Glomerular endothelial cell (primary cell): Measurements from ENCODE around the gene NEK8. TPM values are rescaled to one million over a fixed set of nuclear protein-coding genes. Genes with fewer than 3 reads are reported as not detected.

Experiments used
- DNase-seq: peaks from one replicate; pipeline ENCODE4 v3.0.0-alpha.2; 2011; ENCODE audit warnings: low read depth, low spot score; ENCODE audit errors: extremely low read depth
- total RNA-seq: library from RNA; depleted of rRNA; stranded (reverse); fragments of >200 nt; gene quantifications from 2 replicates; pipeline ENCODE4 v1.2.3, GENCODE V29; 2015

NEK8 gene
- total RNA-seq: 2.8 and 5.4 TPM in 2 replicates

DNA sequence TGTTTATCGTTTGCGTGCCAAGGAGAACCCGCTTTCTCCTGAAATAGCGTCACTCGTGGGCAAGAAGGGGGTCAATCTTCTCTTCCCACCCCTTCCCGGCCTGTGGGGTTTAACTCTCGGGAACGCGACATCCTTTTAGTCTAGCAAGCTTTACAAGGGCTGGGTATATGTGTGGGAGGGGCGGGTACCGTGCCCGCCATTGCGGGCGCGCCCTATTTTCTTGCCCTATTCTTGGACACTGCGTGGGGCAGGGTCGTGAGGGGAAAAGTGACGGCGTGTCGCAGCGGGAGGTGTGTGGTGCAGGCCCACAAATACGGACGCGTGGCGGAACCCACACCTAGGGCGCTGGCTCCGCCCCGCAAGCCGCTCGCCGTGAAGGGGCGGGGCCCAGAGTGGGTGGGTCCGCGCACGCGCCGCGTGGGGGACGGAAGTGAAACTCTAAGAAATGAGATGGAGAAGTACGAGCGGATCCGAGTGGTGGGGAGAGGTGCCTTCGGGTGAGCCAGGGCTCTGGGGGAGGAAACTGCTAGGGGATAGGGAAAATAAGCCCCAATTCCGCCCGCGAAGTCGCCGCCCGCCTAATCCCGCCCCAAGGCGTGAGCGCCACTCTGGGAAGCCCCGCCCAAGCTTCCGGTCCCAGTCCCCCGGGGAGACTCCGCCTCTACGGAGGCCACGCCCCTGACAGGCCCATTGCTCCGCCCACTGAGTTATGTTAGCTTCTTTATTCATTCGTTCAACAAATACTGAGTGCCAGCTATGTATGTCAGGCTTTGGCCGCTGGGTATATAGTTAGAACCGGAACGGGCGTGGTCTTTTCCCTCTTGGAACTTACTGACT is at the start of gene NEK8:
Gene NEK8 (plus strand): TSS at position 425 of the 837 bp plus-strand sequence. CDS start 26 bp downstream, at position 451.
- no peak for DNase-seq

DNA sequence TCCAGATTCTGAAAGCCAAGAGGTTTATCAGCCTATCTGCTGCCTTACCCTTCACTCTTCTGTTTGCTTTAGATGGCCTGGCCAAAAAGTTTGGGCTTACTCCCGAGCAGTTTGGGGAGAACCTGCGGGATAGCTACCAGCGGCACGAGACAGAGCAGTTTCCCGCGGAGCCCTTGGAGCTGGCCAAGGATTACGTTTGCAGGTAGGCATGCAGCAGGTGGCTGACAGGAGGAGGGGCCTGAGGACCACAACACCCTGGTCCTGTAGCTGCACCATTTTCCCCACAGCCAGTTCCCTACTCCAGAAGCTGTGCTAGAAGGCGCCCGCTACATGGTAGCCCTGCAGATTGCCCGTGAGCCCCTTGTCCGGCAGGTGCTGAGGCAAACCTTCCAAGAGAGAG is 45.9 kb upstream of the NEK8 start:
- no peak for DNase-seq

DNA sequence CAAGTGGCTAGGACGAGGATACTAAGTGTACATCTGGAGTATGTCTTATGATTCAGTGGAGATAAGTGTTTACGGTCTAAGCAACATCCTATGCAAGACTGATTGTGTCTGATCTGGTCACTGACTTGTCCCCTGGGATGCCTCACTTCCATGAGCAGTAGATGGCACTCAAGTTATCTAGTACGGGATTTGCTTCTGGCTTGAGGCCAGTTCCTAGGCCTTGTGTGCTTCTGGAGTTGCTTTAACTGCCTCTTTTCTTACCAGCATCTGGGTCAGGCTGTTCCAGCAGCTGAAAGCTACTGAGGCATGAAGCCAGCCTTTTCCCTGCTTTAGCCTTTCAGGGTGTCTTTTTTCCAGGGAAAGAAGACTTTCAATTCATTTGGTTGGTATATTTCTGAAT is 43.6 kb upstream of the NEK8 start:
- no peak for DNase-seq

DNA sequence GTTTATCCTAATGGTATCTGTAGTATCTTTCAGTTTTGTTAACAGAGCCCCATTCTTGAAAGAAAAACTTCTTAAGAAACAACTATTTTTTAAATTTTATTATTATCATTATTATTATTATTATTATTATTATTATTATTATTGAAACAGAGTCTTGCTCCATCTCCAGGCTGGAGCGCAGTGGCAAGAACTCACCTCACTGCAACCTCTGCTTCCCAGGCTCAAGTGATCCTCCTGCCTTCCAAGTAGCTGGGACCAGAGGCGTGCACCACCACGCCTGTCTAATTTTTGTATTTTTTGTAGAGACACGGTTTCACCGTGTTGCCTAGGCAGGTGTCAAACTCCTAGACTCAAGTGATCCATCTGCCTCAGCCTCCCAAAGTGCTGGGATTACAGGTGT is 43.2 kb upstream of the NEK8 start:
- no peak for DNase-seq

- DNase-seq: no peak
Observed at GRCh38 chr17:28686296-28686695, 42.3 kb upstream of the NEK8 start.

DNA sequence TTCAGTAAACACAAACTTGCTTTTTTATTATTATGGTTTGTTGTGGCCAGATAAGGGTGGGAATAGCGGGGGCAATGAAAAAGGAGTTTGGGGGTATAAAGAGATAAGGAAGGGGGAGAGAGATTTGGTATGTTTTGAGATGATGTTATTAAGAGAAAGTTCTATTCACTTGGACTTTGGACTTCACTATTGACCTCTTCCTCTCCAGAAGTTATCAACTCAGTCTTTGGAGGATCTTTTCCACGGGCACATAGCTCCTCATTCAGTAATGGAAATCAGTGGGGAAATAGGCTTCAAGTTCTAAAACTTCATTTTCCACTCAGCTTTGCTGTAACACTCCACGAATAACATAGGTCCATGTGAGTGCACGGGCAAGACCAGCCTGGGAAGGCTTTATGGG is 40.1 kb upstream of the NEK8 start:
- no peak for DNase-seq

GRCh38 chr17:28689011-28689410 is 39.6 kb upstream of the NEK8 start:
- no peak for DNase-seq

DNA sequence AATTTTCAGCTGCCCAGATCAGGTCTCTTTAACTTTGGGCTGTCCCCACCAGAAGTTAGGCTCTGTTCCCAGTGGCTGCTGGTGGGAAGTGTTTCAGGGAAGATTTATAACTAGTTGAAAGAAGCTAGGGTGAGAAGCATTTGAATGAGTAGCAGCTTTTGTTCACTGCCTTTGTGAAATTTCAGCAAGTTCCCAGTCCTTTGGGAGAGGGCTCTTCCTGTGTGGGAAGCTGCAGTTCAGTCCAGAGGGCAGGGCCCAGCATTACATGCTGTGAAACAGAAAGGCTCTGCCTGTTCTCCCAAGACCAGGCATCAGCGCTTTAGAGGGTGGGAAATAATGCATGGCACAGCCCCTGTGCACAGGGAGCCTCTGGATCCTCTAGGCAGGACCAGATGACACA is 34.7 kb upstream of the NEK8 start:
- DNase-seq: no peak

GRCh38 chr17:28698253-28698941 is 30.2 kb upstream of the NEK8 start:
- DNase-seq: no peak

GRCh38 chr17:28700278-28700677 is 28.3 kb upstream of the NEK8 start:
- DNase-seq: no peak

DNA sequence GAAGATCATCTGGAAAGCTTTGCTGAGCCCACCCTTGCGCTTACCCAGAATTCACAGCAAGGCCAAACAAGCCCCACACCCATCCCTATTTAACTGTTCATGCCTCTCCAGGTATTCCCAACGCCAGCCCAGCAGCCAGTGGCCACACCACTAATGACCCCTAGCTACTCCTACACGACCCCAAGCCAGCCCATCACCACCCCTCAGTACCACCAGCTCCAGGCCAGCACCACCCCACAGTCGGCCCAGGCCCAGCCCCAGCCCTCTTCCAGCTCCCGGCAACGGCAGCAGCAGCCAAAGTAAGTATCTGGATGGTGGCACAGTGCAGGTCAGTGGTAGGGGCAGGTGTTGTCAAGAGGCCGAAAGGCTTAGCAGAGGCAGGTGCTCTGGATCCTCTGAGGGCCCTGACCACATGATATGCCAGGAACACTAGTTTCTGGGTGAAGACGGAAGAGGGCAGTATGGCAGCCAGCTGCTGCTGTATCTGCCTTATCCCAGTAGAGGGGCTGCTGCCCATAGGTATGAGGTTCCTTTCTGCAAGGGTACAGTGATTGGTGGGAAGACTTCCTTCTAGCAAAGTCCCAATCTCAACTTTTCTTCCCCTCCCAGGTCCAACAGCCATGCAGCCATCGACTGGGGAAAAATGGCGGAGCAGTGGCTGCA is 27.6 kb upstream of the NEK8 start:
- DNase-seq: no peak

- no peak for DNase-seq
Observed at GRCh38 chr17:28702026-28702751, 26.4 kb upstream of the NEK8 start.

- no peak for DNase-seq
Observed at GRCh38 chr17:28702752-28703150, 25.8 kb upstream of the NEK8 start.

DNA sequence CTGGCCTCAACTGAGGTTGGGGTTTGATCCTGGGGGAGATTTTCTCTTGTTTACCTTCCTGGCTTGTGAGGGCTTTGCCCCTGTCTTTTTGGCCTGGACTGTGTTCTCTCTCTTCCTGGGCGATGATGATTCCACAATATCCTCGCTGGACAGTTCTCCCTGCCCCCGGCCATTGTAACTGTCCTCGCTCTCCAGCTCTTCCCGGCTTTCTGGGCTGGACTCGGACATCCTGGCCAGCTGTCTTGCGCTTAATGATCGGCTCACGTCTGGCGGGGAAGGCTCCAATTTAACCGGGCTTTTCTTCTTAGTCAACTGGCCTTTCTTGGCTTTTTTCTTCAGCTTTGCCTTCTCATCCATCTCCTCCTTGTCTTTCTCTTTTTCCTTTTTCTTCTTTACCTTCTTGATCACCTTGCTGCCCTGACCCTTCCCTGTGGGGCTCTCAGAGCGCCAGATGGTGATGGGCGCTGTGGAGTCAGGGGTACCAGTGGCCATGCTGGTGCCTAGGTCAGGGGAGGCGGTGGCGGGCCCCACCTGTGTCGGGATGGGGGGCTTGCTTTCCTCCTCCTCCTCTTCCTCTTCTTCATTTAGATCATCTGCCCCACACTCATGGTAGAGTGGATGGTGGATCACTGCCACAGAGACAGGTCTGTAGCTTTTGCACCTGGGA is 24.9 kb upstream of the NEK8 start:
- no peak for DNase-seq

DNA sequence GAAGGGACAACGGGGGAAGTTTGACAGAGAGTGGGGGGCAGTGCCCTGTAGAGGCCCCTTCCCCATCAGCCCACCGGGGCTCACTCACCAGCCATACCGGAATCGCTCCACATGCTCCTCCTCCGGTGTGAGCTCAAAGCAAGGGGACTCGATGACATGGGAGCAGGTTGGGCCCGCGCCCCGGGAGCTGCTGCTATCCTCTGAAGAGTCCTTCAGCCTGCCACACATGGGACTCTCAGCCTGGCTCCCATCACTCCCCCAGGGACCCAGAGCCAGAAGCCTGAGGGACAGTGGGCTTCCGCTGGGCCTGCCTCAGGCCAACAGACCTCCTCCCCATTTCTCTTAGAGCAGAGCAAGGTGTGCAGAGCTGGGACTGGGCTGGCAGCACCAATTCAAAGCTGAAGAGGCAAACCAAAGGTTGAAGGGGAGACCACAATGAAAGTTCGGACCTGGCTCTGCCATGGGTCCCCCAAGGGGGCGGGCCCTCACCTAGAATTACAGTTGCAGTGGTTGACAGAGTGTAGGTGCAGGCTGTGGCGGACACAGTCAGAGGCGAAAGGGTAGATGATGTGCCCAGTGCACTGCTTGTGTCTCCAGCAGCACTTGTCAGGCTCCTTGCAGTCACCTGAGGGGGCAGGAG is 24.2 kb upstream of the NEK8 start:
- no peak for DNase-seq

DNA sequence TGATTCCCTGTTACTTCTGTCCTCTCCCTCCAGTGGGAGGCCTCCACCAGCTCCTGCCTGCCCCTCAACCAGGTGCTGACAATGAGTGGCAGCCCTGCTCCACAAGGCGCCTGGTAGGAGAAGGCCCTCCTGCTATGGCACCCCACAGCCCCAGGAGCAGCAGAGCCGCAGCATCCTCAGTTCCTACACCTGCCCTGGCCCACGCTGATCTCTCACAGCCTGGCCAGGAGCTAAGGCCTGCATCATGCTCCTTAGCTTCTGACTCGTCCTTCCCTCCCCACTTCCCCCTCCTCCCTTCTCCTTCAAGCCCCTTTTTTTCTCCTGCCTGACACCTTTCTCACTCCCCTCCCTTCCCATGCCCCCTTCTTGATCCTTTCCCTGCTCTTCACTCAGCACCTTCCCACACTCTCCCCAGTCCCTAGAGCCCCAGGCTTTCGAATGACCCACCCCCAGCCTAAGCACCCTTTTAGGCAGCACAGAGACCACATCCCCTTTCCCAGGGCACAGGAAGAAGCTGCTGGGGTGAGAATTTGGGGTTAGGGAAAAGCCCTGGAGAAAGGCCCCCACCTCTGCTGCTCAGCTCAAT is 23.4 kb upstream of the NEK8 start:
- DNase-seq: no peak

- DNase-seq: no peak
Observed at GRCh38 chr17:28705728-28706334, 22.8 kb upstream of the NEK8 start.

- DNase-seq: no peak
Observed at GRCh38 chr17:28706471-28707338, 21.9 kb upstream of the NEK8 start.
